ENCODE measurements around the gene LRP11. TPM values are rescaled to one million over a fixed set of nuclear protein-coding genes. Genes with fewer than 3 reads are reported as not detected.
"Not testable (repeated sequence)": the region's sequence is repeated elsewhere in the genome, so short reads cannot be mapped to it uniquely, and the experiment has no call there.

The LRP11 gene
- total RNA-seq, 2 donors from 2014 or later: 6.0 to 10.6 TPM

DNA sequence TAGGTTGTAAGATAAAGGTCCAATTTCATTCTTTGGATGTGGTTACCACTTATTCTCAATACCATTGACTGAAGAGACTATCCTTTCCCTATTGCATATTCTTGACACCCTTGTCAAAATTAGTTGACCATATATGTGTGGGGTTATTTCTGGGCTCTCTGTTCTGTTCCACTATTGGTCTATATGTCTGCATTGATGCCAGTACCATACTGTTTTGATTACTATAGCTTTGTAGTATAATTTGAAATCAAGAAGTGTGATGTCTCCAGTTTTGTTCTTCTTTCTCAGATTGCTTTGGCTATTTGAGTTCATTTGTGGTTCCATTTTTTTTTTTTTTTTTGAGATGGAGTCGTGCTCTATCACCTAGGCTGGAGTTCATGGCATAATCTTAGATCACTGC lies 8.1 kb upstream of the LRP11 start:
- no peaks in the 10 kb centered on the region for H3K4me1 Mint-ChIP-seq (ENCODE audit: low read depth)
- no peak overlapping the region for H3K27ac Mint-ChIP-seq
- peaks cover 0 to 3% of the 10 kb centered on the region in 2 donors for H3K36me3 Mint-ChIP-seq (ENCODE audit: insufficient read depth in 2 of 2)
- DNase-seq (no peak), ATAC-seq (replicated peaks in 1 of 2) (no peak)
- peaks cover 1 to 2% of the 10 kb centered on the region in 2 donors for H3K9me3 Mint-ChIP-seq
- no peak overlapping the region for H3K4me3 Mint-ChIP-seq
- H3K27me3 Mint-ChIP-seq (ENCODE audit: low read depth): peaks cover 34% of the 10 kb centered on the region

DNA sequence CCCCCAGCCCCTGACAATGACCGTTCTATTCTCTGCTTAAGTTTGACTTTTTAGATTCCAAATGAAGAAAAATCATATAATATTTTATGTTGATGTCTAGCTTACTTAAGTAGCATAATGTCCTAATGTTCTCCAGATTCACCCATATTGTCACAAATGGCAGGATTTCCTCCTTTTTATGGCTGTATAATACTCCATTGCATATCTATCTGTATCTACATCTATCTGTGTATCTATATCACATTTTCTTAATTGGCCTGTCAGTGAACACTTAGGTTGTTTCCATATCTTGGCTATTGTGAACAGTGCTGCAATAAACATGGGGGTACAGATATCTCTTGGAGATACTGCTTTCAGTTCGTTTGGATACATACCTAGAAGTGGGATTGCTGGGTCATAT lies 7.0 kb upstream of the LRP11 start:
- peaks cover 0 to 2% of the 10 kb centered on the region in 2 donors for H3K9me3 Mint-ChIP-seq
- H3K36me3 Mint-ChIP-seq (ENCODE audit: insufficient read depth in 2 of 2): peaks cover 0 to 3% of the 10 kb centered on the region in 2 donors
- H3K4me3 Mint-ChIP-seq: no peak overlapping the region
- H3K27ac Mint-ChIP-seq: no peak overlapping the region
- ATAC-seq (replicated peaks in 1 of 2): no peak
- DNase-seq: no peak
- peaks cover 33% of the 10 kb centered on the region for H3K27me3 Mint-ChIP-seq (ENCODE audit: low read depth)
- no peaks in the 10 kb centered on the region for H3K4me1 Mint-ChIP-seq (ENCODE audit: low read depth)

DNA sequence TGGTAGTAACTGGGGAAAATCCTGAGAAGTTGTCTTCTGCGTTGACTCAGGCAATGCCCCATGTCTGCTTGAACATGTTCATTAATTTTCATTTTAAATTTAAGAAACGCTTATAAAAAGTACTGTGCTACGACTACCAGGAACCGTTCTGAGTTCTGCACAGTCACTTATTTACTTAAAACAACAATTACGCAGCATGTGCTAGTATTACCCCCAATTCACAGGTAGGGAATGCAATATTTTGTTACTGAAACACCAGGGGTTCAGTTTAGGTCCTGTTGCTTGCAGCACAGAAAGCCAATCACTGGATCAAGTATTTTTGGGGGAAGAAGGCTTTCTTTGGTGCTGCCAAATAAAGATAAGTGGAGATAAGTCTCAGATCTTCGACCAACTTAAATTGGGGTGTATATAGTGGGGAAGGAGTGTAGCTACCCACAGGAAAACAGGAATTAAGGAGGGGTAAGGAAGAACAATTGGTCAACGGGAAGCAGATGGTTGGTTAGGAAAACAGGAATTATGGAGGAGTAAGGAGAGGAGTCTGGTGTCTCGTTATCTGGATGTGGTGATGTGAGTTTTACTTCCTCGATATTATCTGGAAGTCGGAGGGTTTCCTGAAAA lies 5.2 kb upstream of the LRP11 start:
- DNase-seq (no peak), ATAC-seq (replicated peaks in 1 of 2) (no peak)
- H3K27ac Mint-ChIP-seq: no peak overlapping the region
- no peaks in the 10 kb centered on the region for H3K4me1 Mint-ChIP-seq (ENCODE audit: low read depth)
- no peak overlapping the region for H3K4me3 Mint-ChIP-seq
- H3K36me3 Mint-ChIP-seq (ENCODE audit: insufficient read depth in 2 of 2): peaks cover 0 to 3% of the 10 kb centered on the region in 2 donors
- H3K27me3 Mint-ChIP-seq (ENCODE audit: low read depth): peaks cover 27% of the 10 kb centered on the region
- H3K9me3 Mint-ChIP-seq: peaks cover 0 to 2% of the 10 kb centered on the region in 2 donors

GRCh38 chr6:149867876-149868640 lies 3.9 kb upstream of the LRP11 start:
- peaks cover 1% of the 10 kb centered on the region for H3K4me1 Mint-ChIP-seq (ENCODE audit: low read depth)
- ATAC-seq (replicated peaks in 1 of 2) (no peak), DNase-seq (no peak)
- H3K36me3 Mint-ChIP-seq (ENCODE audit: insufficient read depth in 2 of 2): peaks cover 0 to 3% of the 10 kb centered on the region in 2 donors
- peaks cover 0 to 2% of the 10 kb centered on the region in 2 donors for H3K9me3 Mint-ChIP-seq
- H3K27ac Mint-ChIP-seq: no peak overlapping the region
- peaks cover 21% of the 10 kb centered on the region for H3K27me3 Mint-ChIP-seq (ENCODE audit: low read depth)
- H3K4me3 Mint-ChIP-seq: no peak overlapping the region

DNA sequence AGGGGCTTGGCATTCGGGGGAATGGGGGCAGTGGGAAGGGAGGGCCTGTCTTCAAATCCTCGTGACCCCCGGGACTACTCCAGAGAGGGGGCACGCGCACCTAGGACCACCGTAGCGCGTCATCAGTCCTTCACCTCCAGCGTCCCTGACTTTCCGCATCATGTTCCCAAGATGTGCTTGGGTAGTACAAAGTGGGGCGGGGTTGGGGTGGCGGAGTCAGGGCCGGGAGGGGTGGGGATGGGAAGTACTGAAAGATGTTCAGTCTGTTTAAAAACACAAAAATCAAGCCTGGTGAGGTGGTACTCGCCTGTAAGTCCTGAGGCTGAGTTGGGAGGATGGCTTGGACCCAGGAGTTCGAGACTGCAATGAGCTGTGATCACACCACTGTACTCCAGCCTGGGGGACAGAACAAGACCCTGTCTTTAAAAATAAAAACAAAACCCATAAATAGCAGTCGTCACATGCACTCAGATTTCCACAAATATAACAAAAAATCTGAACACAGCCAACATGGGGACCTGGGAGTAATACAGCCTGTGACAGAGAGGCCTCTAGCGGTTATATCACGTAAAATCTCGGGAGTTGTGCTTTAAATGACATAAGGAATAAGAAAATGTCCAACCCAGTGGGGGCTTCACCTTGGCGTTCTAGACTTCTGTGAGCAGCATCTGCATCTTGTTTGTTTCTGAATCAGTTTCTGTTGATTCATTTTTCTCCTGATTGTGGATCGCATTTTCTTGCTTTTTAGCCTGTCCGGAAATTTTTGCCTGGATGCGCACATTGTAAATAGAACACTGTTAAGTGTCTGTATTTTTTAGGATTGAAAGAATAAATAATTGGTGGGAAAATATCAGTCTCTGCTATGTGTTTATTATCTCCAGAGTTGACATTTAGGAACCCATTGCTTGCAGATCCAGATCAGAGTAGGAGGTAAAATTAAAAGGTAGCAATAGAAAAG lies 698 bp upstream of the LRP11 start:
- Mint-ChIP-seq H3K9me3 (no peaks in the 10 kb centered on the region), H3K4me3 (peak overlapping the region; percentile 64 to 71), H3K4me1 (ENCODE audit: low read depth) (peaks cover 12% of the 10 kb centered on the region), H3K27me3 (ENCODE audit: low read depth) (peaks cover 35% of the 10 kb centered on the region), H3K36me3 (ENCODE audit: insufficient read depth in 2 of 2) (no peaks in the 10 kb centered on the region), H3K27ac (no peak overlapping the region)
- ATAC-seq (replicated peaks in 1 of 2) (no peak), DNase-seq (peak; percentile 25)

- Mint-ChIP-seq H3K9me3 (no peaks in the 10 kb centered on the region), H3K36me3 (ENCODE audit: insufficient read depth in 2 of 2) (no peaks in the 10 kb centered on the region), H3K27me3 (ENCODE audit: low read depth) (peaks cover 31% of the 10 kb centered on the region), H3K4me3 (peak overlapping the region; percentile 86 to 93), H3K27ac (no peak overlapping the region), H3K4me1 (ENCODE audit: low read depth) (peaks cover 12% of the 10 kb centered on the region)
- DNase-seq (peak; percentile 52 to 55), ATAC-seq (replicated peaks in 1 of 2) (peak; percentile 35 to 43)
Measured at GRCh38 chr6:149862922-149863697, 1.0 kb downstream of the LRP11 start.

DNA sequence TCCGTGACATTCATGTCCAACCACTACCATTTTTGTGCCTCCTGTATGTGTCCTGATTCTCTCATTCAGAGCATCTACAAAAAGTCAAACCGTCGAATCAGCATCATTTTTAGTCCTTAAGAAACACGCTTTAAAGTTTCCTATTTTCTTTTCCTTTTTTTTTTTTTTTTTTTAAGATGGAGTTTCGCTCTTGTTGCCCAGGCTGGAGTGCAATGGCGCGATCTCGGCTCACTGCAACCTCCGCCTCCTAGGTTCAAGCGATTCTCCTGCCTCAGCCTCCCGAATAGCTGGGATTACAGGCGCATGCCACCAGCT lies 1.8 kb downstream of the LRP11 start:
- Mint-ChIP-seq H3K27me3 (ENCODE audit: low read depth) (peaks cover 33% of the 10 kb centered on the region), H3K4me1 (ENCODE audit: low read depth) (peaks cover 12% of the 10 kb centered on the region), H3K4me3 (peak overlapping the region; percentile 86 to 93)
- H3K9me3 Mint-ChIP-seq; DNase-seq; H3K36me3 Mint-ChIP-seq (ENCODE audit: insufficient read depth in 2 of 2); ATAC-seq (replicated peaks in 1 of 2); H3K27ac Mint-ChIP-seq: not testable (repeated sequence)

DNA sequence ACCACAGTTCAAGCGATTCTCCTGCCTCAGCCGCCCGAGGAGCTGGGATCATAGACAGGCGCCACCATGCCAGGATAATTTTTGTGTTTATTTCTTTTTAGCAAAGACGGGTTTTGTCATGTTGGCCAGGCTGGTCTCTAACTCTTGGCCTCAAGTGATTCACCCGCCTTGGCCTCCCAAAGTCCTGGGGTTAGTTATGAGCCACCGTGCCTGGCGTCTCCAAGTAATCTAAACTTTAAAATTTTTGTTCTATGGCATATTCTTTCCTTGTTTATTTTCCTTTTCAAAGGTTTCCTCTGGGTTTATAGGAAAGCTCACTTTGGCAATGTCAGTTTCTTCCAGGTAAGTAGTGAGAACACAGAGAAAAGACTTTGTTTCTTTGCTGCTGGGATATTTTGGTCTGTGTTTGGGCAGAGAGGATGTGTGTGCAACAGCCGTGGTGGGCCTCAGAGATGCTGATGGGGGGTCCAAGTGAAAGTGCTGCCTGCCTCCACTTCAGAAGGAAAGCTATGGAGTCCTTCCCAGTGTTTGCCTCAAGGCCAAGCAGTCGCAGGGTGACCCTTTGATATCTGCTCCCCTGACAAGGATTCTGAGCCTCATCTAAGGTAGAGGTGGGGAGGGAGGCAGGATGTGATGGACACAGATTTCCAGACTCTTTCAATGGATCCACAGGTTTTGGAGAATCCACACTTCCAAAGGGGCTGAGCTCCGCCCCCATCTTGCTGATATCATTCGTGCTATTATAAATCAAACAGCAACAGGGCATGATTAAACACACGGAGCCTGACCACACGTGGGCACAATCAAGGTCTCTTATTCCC lies 2.3 kb downstream of the LRP11 start:
- no peak overlapping the region for H3K27ac Mint-ChIP-seq
- H3K9me3 Mint-ChIP-seq: no peaks in the 10 kb centered on the region
- H3K36me3 Mint-ChIP-seq (ENCODE audit: insufficient read depth in 2 of 2): no peaks in the 10 kb centered on the region
- ATAC-seq (replicated peaks in 1 of 2) (no peak), DNase-seq (no peak)
- H3K4me3 Mint-ChIP-seq: peak overlapping the region; percentile 41 to 86
- H3K4me1 Mint-ChIP-seq (ENCODE audit: low read depth): peaks cover 12% of the 10 kb centered on the region
- peaks cover 33% of the 10 kb centered on the region for H3K27me3 Mint-ChIP-seq (ENCODE audit: low read depth)

GRCh38 chr6:149860834-149861602 lies 3.1 kb downstream of the LRP11 start:
- DNase-seq: no peak
- Mint-ChIP-seq H3K36me3 (ENCODE audit: insufficient read depth in 2 of 2) (no peaks in the 10 kb centered on the region), H3K4me3 (no peak overlapping the region), H3K4me1 (ENCODE audit: low read depth) (peaks cover 12% of the 10 kb centered on the region), H3K27ac (no peak overlapping the region), H3K27me3 (ENCODE audit: low read depth) (peaks cover 33% of the 10 kb centered on the region), H3K9me3 (no peaks in the 10 kb centered on the region)
- no peak for ATAC-seq (replicated peaks in 1 of 2)

DNA sequence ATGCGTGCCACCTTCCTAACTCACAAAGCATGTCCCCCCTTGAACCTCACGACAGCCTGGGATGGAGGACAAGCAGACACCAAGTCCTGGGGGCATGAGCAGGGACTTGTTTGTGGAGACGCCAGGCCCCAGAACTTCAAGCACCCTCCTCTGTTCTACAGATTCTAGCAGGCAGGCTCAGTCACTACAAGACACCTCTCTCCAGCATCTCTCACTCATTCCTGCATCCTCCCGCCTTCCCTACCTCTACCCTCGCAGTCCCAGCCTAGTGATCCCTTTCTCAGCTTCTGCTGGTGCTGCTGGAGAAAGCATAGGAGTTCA lies 3.7 kb downstream of the LRP11 start:
- H3K9me3 Mint-ChIP-seq: no peaks in the 10 kb centered on the region
- no peaks in the 10 kb centered on the region for H3K36me3 Mint-ChIP-seq (ENCODE audit: insufficient read depth in 2 of 2)
- peaks cover 33% of the 10 kb centered on the region for H3K27me3 Mint-ChIP-seq (ENCODE audit: low read depth)
- H3K4me1 Mint-ChIP-seq (ENCODE audit: low read depth): peaks cover 12% of the 10 kb centered on the region
- no peak overlapping the region for H3K27ac Mint-ChIP-seq
- ATAC-seq (replicated peaks in 1 of 2): no peak
- H3K4me3 Mint-ChIP-seq: no peak overlapping the region
- DNase-seq: no peak

GRCh38 chr6:149859938-149860337 lies 4.2 kb downstream of the LRP11 start:
- Mint-ChIP-seq H3K27me3 (ENCODE audit: low read depth) (peaks cover 33% of the 10 kb centered on the region), H3K4me1 (ENCODE audit: low read depth) (peaks cover 12% of the 10 kb centered on the region), H3K27ac (no peak overlapping the region), H3K36me3 (ENCODE audit: insufficient read depth in 2 of 2) (no peaks in the 10 kb centered on the region), H3K4me3 (no peak overlapping the region), H3K9me3 (no peaks in the 10 kb centered on the region)
- DNase-seq (no peak), ATAC-seq (replicated peaks in 1 of 2) (no peak)

Measured in activated T-cell treated with anti-CD3 and anti-CD28 coated beads, Interleukin-2, amount 50 U/mL, for 72 hours (primary cell).